Measurements from ENCODE around the gene ERBIN.

DNA sequence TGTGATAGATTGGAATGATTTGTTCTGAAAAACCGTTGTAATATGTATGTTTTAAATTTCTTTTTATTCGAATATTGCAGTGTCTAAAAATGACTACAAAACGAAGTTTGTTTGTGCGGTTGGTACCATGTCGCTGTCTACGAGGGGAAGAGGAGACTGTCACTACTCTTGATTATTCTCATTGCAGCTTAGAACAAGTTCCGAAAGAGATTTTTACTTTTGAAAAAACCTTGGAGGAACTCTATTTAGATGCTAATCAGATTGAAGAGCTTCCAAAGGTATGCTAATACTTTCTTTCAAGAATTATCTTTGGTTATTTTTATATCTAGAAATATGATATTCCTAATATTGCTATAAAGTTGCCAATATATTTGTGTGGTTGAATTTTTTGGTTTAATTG lies 66.3 kb downstream of the ERBIN start:
- TF ChIP-seq KDM5A (IDR thresholded peaks at IDR 0.05; ENCODE audit: low read length) (no peak), CHD1 (IDR thresholded peaks at IDR 0.05; ENCODE audit: low read depth, low read length) (no peak), SIRT6 (IDR thresholded peaks at IDR 0.05; ENCODE audit: low read length) (no peak), EP300 (IDR thresholded peaks at IDR 0.05; ENCODE audit: borderline replicate concordance in 1 of 2, low read depth in 2 of 2, low read length in 2 of 2) (no peak), CHD2 (IDR thresholded peaks at IDR 0.05; ENCODE audit: low read length) (no peak), RAD21 (IDR thresholded peaks at IDR 0.05 in 1 of 2, conservative IDR thresholded peaks at IDR 0.05 in 1 of 2; ENCODE audit: low read depth in 2 of 2, low read length in 2 of 2) (no peak), BACH1 (IDR thresholded peaks at IDR 0.05; ENCODE audit: low read length) (no peak), HDAC2 (IDR thresholded peaks at IDR 0.05; ENCODE audit: borderline replicate concordance in 1 of 2, low read depth in 2 of 2, low read length in 2 of 2) (no peak)
- TF ChIP-seq, protein P1, sequence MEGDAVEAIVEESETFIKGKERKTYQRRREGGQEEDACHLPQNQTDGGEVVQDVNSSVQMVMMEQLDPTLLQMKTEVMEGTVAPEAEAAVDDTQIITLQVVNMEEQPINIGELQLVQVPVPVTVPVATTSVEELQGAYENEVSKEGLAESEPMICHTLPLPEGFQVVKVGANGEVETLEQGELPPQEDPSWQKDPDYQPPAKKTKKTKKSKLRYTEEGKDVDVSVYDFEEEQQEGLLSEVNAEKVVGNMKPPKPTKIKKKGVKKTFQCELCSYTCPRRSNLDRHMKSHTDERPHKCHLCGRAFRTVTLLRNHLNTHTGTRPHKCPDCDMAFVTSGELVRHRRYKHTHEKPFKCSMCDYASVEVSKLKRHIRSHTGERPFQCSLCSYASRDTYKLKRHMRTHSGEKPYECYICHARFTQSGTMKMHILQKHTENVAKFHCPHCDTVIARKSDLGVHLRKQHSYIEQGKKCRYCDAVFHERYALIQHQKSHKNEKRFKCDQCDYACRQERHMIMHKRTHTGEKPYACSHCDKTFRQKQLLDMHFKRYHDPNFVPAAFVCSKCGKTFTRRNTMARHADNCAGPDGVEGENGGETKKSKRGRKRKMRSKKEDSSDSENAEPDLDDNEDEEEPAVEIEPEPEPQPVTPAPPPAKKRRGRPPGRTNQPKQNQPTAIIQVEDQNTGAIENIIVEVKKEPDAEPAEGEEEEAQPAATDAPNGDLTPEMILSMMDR (IDR thresholded peaks at IDR 0.05; ENCODE audit: control extremely low read depth in 1 of 3, insufficient read depth in 1 of 3, low read depth in 1 of 3, low read length in 3 of 3): no peak
